Ascending aorta (tissue), 2 donors: ENCODE data around the gene TMPRSS9. TPM values are rescaled to one million over a fixed set of nuclear protein-coding genes. Genes with fewer than 3 reads are reported as not detected.

Experiments
- DNase-seq, 2 donors: peaks; one replicate each; pipeline ENCODE4 v3.0.0-alpha.2; 2019; ENCODE audit warnings: low spot score in 2 of 2
- H3K27ac ChIP-seq, 2 donors: fragments of 200-600 bp; sonication (generic); one replicate each; pipeline ENCODE4 v1.5.1; 2016 to 2017; ENCODE audit warnings: mild to moderate bottlenecking in 1 of 2
- H3K27me3 ChIP-seq: fragments of 200-600 bp; sonication (generic); one replicate; pipeline ENCODE4 v1.5.1; 2017
- H3K36me3 ChIP-seq, 2 donors: fragments of 200-600 bp; sonication (generic); one replicate each; pipeline ENCODE4 v1.5.1; 2016
- H3K4me1 ChIP-seq, 2 donors: fragments of 200-600 bp; sonication (generic); one replicate each; pipeline ENCODE4 v1.5.1; 2016 to 2017; ENCODE audit warnings: mild to moderate bottlenecking in 1 of 2
- H3K4me3 ChIP-seq, 2 donors: fragments of 200-600 bp; sonication (generic); one replicate each; pipeline ENCODE4 v1.5.1; 2016 to 2017; ENCODE audit warnings: mild to moderate bottlenecking in 1 of 2
- H3K9me3 ChIP-seq, 2 donors: fragments of 200-600 bp; sonication (generic); one replicate each; pipeline ENCODE4 v1.5.1; 2016
- intact Hi-C: fragments of 100-400 bp; cut with DNase I; formaldehyde crosslinking; loops from one replicate; pipeline ENCODE4 v1.15.1; 2023
- total RNA-seq: library from RNA; depleted of rRNA; stranded (reverse); fragments of >200 nt; gene quantifications from one replicate; pipeline ENCODE4 v1.1.0, GENCODE V29; 2016
- TF ChIP-seq, protein P1 (sequence below), 3 experiments: fragments of 200-600 bp in 2 of 3; fragments of 450-650 bp in 1 of 3; sonication (generic) in 2 of 3; IDR thresholded peaks; one replicate each; pipeline ENCODE4 v1.5.1; 2016 to 2019; ENCODE audit warnings: antibody characterized with exemption in 3 of 3, mild to moderate bottlenecking in 1 of 3, moderate library complexity in 1 of 3

TMPRSS9 gene
- total RNA-seq, 1 donor from 2014 or later = not detected

DNA sequence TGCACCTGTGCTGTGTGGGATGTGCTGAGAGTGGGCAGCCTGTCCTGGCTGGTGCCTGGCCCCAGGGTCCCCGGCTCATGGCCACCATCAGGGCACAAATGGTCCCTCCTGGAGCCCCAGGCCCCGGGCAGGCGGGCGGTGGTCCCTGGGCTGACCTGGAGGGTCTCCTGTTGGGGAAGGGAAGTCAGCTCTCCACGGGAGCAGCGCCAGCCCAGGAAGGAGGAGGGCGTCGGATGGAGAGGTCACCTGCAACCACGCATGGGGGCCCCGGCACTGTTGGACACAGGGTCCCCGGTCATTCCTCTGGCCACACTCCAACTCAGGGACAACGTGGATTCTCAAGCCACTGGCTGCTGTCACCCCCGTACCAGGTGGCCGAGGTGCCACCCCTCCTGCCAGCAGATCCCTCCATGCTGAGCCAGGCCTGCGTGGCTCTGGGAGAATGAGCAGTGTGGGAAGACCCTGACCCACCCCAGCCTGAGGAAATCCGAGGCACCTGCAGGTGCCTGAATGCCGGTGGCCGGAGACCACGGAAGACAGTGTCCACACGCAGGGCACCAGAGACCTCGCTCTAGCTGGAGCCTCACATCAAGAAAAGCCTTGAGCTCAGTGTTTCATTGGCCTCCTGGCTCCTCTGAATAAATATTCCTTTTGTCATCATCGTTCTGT lies 83.2 kb downstream of the TMPRSS9 start:
- Histone ChIP-seq H3K27ac (no peak overlapping the region), H3K9me3 (no peaks in the 10 kb centered on the region), H3K4me3 (no peak overlapping the region), H3K4me1 (no peaks in the 10 kb centered on the region), H3K36me3 (peaks cover 11 to 15% of the 10 kb centered on the region in 2 donors), H3K27me3 (no peaks in the 10 kb centered on the region)
- TF ChIP-seq, protein P1, sequence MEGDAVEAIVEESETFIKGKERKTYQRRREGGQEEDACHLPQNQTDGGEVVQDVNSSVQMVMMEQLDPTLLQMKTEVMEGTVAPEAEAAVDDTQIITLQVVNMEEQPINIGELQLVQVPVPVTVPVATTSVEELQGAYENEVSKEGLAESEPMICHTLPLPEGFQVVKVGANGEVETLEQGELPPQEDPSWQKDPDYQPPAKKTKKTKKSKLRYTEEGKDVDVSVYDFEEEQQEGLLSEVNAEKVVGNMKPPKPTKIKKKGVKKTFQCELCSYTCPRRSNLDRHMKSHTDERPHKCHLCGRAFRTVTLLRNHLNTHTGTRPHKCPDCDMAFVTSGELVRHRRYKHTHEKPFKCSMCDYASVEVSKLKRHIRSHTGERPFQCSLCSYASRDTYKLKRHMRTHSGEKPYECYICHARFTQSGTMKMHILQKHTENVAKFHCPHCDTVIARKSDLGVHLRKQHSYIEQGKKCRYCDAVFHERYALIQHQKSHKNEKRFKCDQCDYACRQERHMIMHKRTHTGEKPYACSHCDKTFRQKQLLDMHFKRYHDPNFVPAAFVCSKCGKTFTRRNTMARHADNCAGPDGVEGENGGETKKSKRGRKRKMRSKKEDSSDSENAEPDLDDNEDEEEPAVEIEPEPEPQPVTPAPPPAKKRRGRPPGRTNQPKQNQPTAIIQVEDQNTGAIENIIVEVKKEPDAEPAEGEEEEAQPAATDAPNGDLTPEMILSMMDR (IDR thresholded peaks at IDR 0.05) = no peak
- no peak for DNase-seq
- intact Hi-C loops = no loop called here

DNA sequence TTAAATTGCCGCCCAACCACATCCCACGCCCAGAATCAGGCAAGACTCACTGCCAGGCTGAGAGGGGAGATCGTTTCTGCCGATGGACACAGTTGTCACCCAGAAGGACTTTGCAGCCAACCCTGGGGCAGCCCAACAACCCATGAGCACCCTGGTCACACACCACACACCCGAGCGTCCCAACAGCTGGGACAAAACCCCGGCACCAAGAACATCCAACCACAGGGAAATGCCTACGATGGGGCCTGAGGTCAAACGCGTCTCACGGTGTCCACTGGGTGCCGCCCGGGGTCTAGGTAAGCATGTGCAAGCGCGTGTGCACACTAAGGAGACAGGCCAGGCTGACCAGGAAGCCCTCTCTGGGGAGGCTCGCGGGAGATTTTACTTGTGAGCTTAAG lies 83.7 kb downstream of the TMPRSS9 start:
- Histone ChIP-seq H3K27ac (no peak overlapping the region), H3K4me3 (no peak overlapping the region), H3K36me3 (peaks cover 11 to 14% of the 10 kb centered on the region in 2 donors), H3K4me1 (no peaks in the 10 kb centered on the region), H3K9me3 (no peaks in the 10 kb centered on the region), H3K27me3 (no peaks in the 10 kb centered on the region)
- no peak for DNase-seq
- intact Hi-C loops = no loop called here
- TF ChIP-seq, protein P1 (IDR thresholded peaks at IDR 0.05) = no peak

DNA sequence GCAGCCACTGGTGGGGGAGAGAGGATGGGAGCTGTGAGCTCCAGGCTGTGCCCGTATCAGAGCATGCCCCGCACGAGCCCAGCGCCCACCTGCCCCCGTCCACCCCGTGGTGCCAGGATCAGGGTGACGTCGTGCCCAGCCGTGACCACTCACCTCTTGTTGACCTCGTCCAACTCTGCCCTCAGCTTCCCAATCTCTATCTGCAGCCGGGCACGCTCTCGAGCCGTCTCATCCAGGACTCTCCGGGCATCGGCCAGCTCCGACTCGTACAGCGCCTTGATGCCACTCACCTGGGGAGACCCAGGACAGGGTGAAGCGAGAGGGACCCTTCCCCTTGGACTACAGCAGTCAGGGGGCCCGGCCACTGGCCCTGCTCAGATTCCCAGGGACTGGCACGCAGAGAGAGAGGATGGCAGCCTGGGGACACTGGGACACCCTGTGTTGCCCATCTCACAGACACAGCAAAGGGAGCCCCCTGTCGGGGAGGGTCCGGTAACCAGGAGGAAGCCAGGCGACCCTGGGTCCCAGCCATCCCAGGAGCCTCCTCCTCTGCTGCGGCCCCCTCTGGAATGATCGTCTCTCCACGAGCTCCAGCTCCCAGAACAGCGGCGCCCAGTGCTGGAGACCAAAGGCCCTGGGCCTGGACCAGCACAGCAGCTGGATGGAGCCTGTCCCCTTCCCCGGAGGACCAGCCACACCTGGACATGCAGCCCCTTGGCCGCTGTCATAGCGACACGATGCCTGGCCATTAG lies 84.4 kb downstream of the TMPRSS9 start:
- no peak for DNase-seq
- Histone ChIP-seq H3K27me3 (no peaks in the 10 kb centered on the region), H3K27ac (no peak overlapping the region), H3K4me1 (no peaks in the 10 kb centered on the region), H3K9me3 (no peaks in the 10 kb centered on the region), H3K36me3 (peaks cover 11 to 14% of the 10 kb centered on the region in 2 donors), H3K4me3 (no peak overlapping the region)
- intact Hi-C loops = no loop called here
- TF ChIP-seq, protein P1 (IDR thresholded peaks at IDR 0.05) = no peak

DNA sequence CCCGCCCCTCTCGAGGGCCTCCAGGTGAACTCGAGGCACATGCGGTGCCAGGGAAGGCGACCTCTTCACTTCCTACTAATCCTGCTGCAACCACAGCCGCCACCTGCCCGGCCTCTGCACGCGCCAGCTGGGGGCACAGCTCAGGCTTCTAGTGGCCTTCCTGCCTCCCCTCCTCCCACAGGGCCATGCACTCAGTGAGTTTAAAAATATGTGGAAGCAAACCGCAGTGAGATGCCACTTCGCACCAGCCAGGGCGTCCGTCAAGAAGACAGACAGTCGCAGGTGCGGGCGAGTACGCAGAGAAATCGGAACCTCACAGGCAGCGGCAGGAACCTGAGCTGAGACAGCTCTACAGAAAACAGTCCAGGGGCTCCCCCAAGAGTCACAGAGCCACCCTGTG lies 86.3 kb downstream of the TMPRSS9 start:
- DNase-seq = no peak
- TF ChIP-seq, protein P1 (IDR thresholded peaks at IDR 0.05) = no peak
- H3K4me3 ChIP-seq = no peak overlapping the region
- H3K36me3 ChIP-seq = peaks cover 11 to 13% of the 10 kb centered on the region in 2 donors
- H3K9me3 ChIP-seq = no peaks in the 10 kb centered on the region
- no peaks in the 10 kb centered on the region for H3K4me1 ChIP-seq
- H3K27ac ChIP-seq = no peak overlapping the region
- no peaks in the 10 kb centered on the region for H3K27me3 ChIP-seq
- intact Hi-C loops = no loop called here

DNA sequence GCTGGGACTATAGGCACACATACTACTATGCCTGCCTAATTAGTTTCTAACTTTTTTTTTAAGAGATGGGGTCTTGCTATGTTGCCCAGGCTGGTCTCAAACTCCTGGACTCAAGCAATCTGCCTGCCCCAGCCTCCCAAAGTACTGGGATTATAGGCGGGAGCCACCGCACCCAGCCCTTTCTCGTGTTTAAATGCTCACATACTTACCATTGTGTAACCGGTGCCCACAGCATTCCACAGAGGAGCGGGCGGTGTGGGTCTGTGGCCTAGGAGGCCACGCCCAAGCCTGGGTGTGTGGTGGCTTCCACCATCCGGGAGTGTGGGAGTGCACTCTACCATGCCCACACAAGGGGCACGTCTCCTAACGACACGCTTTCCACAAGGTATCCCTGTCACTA lies 89.0 kb downstream of the TMPRSS9 start:
- Histone ChIP-seq H3K4me3 (no peak overlapping the region), H3K27ac (no peak overlapping the region), H3K36me3 (peaks cover 0 to 1% of the 10 kb centered on the region in 2 donors), H3K4me1 (no peaks in the 10 kb centered on the region), H3K9me3 (no peaks in the 10 kb centered on the region), H3K27me3 (no peaks in the 10 kb centered on the region)
- TF ChIP-seq, protein P1 (IDR thresholded peaks at IDR 0.05) = no peak
- intact Hi-C loops = no loop called here
- DNase-seq = no peak
